Activated naive CD4-positive, alpha-beta T cell treated with anti-CD3 and anti-CD28 coated beads, Interleukin-2, amount 10 ng/mL, durations not matched to agents 7 days and 5 days (primary cell): ENCODE data around the gene CDK13.
A peak's percentile ranks its signal among the peaks of the same experiment; 100 is the strongest.

Experiments
- CTCF ChIA-PET: fragments of 350-600 bp; sonication (Branson Sonifier 250); formaldehyde crosslinking; loops from one replicate; lab custom pipeline; 2021; ENCODE audit warnings: antibody characterized with exemption; lab: Charles Lee
- DNase-seq: peaks from one replicate; pipeline ENCODE4 v3.0.0-alpha.2; 2020
- H3K27ac Mint-ChIP-seq: one replicate; pipeline ENCODE4 v1.8.0; 2021; ENCODE audit warnings: mild to moderate bottlenecking, moderate library complexity, mixed read lengths
- H3K27me3 Mint-ChIP-seq: one replicate; pipeline ENCODE4 v1.8.0; 2021; ENCODE audit warnings: mild to moderate bottlenecking, mixed read lengths
- H3K36me3 Mint-ChIP-seq: one replicate; pipeline ENCODE4 v1.8.0; 2021; ENCODE audit warnings: mixed read lengths
- H3K4me1 Mint-ChIP-seq: one replicate; pipeline ENCODE4 v1.8.0; 2021; ENCODE audit warnings: mixed read lengths
- H3K4me3 Mint-ChIP-seq: one replicate; pipeline ENCODE4 v1.8.0; 2021; ENCODE audit warnings: mild to moderate bottlenecking, moderate library complexity, mixed read lengths
- H3K9me3 Mint-ChIP-seq: one replicate; pipeline ENCODE4 v1.8.0; 2021; ENCODE audit warnings: mixed read lengths

The CDK13 gene

GRCh38 chr7:40008223-40008815, 58.3 kb downstream of the CDK13 start:
- peaks cover 22% of the 10 kb centered on the region for H3K36me3 Mint-ChIP-seq
- CTCF ChIA-PET: no interaction called here

DNA sequence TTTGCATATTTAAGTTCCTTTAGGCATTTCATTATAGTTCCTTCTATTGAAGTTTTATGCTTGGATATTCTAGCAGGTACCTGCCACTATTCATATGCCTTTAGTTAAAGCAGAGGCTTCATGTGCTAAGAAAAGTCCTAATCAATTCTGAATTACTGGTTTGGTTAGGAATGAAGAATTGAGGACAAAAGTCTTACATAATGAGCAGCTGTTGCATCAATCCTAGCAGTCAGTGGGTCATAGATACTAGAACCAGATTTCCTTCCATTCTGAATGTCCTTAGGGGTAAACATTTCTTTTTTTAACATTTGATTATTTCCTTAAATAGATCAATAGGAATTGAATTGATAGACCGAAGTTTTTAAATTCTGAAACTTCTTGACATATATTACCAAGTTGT, 59.2 kb downstream of the CDK13 start:
- DNase-seq: no peak
- no peak overlapping the region for H3K4me3 Mint-ChIP-seq
- H3K27me3 Mint-ChIP-seq: no peaks in the 10 kb centered on the region
- CTCF ChIA-PET: no interaction called here
- H3K27ac Mint-ChIP-seq: no peak overlapping the region
- H3K9me3 Mint-ChIP-seq: no peaks in the 10 kb centered on the region
- H3K36me3 Mint-ChIP-seq: peaks cover 18% of the 10 kb centered on the region
- H3K4me1 Mint-ChIP-seq: no peaks in the 10 kb centered on the region

More at GRCh38 chr7:40008223-40008815, 58.3 kb downstream of the CDK13 start:
- Mint-ChIP-seq H3K27me3 (no peaks in the 10 kb centered on the region), H3K4me3 (no peak overlapping the region), H3K27ac (no peak overlapping the region), H3K4me1 (no peaks in the 10 kb centered on the region), H3K9me3 (no peaks in the 10 kb centered on the region)
- no peak for DNase-seq

DNA sequence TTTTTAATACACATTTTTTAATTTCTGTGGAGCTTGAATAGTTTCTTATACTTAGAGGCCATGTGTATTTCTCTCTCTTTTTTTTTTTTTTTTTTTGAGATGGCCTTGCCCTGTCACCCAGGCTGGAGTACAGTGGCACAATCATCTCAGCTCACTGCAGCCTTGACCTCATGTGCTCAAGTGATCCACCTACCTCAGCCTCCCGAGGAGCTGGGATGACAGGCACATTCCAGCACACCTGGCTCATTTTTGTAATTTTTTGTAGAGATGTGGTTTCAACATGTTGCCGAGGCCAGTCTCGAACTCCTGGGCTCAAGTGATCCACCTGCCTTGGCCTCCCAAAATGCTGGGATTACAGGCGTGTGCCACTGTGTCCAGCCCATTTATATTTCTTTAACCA, 64.3 kb downstream of the CDK13 start:
- no peak overlapping the region for H3K27ac Mint-ChIP-seq
- no peak overlapping the region for H3K4me3 Mint-ChIP-seq
- peaks cover 8% of the 10 kb centered on the region for H3K4me1 Mint-ChIP-seq
- H3K36me3 Mint-ChIP-seq: peaks cover 14% of the 10 kb centered on the region
- CTCF ChIA-PET: interaction anchor here (1.3 kb wide), 1 partner anchor 118 kb away, joined by 4 read pairs; no protein-coding TSS in a partner anchor
- DNase-seq: no peak
- H3K9me3 Mint-ChIP-seq: no peaks in the 10 kb centered on the region
- no peaks in the 10 kb centered on the region for H3K27me3 Mint-ChIP-seq

- no peaks in the 10 kb centered on the region for H3K27me3 Mint-ChIP-seq
- no peak overlapping the region for H3K4me3 Mint-ChIP-seq
- no peak overlapping the region for H3K27ac Mint-ChIP-seq
- H3K36me3 Mint-ChIP-seq: peaks cover 9% of the 10 kb centered on the region
- H3K4me1 Mint-ChIP-seq: peaks cover 8% of the 10 kb centered on the region
- DNase-seq: no peak
- CTCF ChIA-PET: no interaction called here
- H3K9me3 Mint-ChIP-seq: no peaks in the 10 kb centered on the region
Observed at GRCh38 chr7:40015790-40016296, 65.8 kb downstream of the CDK13 start.

- Mint-ChIP-seq H3K9me3 (no peaks in the 10 kb centered on the region), H3K4me3 (no peak overlapping the region), H3K27me3 (no peaks in the 10 kb centered on the region), H3K4me1 (peaks cover 8% of the 10 kb centered on the region), H3K36me3 (peaks cover 16% of the 10 kb centered on the region), H3K27ac (no peak overlapping the region)
- DNase-seq: no peak
- CTCF ChIA-PET: interaction anchor here (0.6 kb wide), 1 partner anchor 33 kb away, joined by 3 read pairs; no protein-coding TSS in a partner anchor
Observed at GRCh38 chr7:40019558-40019957, 69.5 kb downstream of the CDK13 start.

DNA sequence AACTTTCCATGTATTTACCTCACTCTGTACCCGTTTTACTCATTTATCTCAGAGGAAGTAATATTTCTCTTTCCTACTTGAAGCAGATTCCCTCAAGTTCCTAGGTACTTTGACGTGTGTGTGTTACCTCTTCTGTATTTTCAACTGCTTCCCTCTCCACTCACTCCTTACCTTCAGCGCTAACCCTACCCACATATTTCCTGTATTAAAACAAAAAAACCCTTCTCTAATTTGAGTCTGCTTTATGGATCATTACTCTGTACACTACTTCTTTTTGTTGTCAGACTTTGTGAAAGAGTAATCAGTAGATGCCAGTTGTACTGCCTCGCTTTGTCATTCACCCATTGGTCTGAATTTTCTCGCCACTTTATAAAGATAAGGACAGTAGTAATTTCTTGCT, 74.0 kb downstream of the CDK13 start:
- Mint-ChIP-seq H3K9me3 (no peaks in the 10 kb centered on the region), H3K4me3 (no peak overlapping the region), H3K4me1 (no peaks in the 10 kb centered on the region), H3K27me3 (no peaks in the 10 kb centered on the region), H3K27ac (peak overlapping the region; percentile 25), H3K36me3 (peaks cover 22% of the 10 kb centered on the region)
- CTCF ChIA-PET: no interaction called here
- DNase-seq: no peak

DNA sequence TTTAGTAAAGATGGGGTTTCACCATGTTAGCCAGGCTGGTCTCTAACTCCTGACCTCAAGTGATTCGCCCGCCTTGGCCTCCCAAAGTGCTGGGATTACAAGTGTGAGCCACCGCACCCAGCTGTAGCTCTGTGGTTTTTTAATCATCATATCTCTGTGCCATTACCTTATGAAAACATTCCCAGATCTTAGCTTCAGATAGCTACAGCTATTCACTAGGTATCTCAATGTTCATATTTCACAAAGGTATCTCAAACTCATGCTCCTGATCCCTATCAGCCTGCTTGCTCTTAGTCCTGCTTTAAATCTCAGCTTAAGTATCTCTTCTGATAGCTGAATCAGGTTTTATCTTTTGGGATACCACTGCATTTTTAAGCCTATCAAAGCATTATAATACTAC, 74.8 kb downstream of the CDK13 start:
- H3K27ac Mint-ChIP-seq: no peak overlapping the region

DNA sequence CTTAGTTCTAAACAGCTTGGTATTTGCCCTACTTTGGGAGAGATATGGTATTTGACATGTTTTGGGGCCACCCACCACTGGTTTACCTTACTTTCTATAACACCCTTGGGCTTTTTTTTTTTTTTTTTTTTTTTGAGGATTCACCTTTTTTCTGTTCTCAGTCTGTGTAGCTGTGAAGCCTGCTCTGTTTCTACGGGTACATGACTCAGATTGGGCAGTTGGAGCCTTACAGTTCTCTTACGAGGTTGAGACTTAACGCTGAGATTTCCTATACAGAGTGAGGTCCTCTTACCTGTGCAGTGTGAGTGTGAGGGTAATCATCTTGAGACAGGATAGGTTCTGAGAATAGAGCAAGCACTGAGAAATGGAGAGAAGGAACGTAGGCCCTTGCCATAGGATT, 77.5 kb downstream of the CDK13 start:
- Mint-ChIP-seq H3K4me3 (no peak overlapping the region), H3K9me3 (no peaks in the 10 kb centered on the region), H3K27me3 (no peaks in the 10 kb centered on the region), H3K27ac (no peak overlapping the region), H3K4me1 (no peaks in the 10 kb centered on the region), H3K36me3 (peaks cover 34% of the 10 kb centered on the region)
- no peak for DNase-seq
- CTCF ChIA-PET: no interaction called here

More for the DNA sequence above, 74.8 kb downstream of the CDK13 start:
- H3K9me3 Mint-ChIP-seq: no peaks in the 10 kb centered on the region
- H3K27me3 Mint-ChIP-seq: no peaks in the 10 kb centered on the region
- H3K4me3 Mint-ChIP-seq: no peak overlapping the region
- CTCF ChIA-PET: no interaction called here
- H3K36me3 Mint-ChIP-seq: peaks cover 22% of the 10 kb centered on the region
- no peaks in the 10 kb centered on the region for H3K4me1 Mint-ChIP-seq
- DNase-seq: no peak

- CTCF ChIA-PET: no interaction called here
- no peaks in the 10 kb centered on the region for H3K4me1 Mint-ChIP-seq
- DNase-seq: no peak
- H3K4me3 Mint-ChIP-seq: no peak overlapping the region
- H3K9me3 Mint-ChIP-seq: peaks cover 4% of the 10 kb centered on the region
- no peak overlapping the region for H3K27ac Mint-ChIP-seq
- H3K27me3 Mint-ChIP-seq: no peaks in the 10 kb centered on the region
- peaks cover 26% of the 10 kb centered on the region for H3K36me3 Mint-ChIP-seq
Observed at GRCh38 chr7:40033826-40034225, 83.8 kb downstream of the CDK13 start.

GRCh38 chr7:40041456-40041855, 91.4 kb downstream of the CDK13 start:
- Mint-ChIP-seq H3K27me3 (no peaks in the 10 kb centered on the region), H3K9me3 (peaks cover 4% of the 10 kb centered on the region), H3K4me3 (no peak overlapping the region), H3K4me1 (no peaks in the 10 kb centered on the region), H3K27ac (no peak overlapping the region), H3K36me3 (peaks cover 12% of the 10 kb centered on the region)
- CTCF ChIA-PET: interaction anchor here (1.2 kb wide), 1 partner anchor 11 kb away, joined by 3 read pairs; no protein-coding TSS in a partner anchor
- DNase-seq: no peak

DNA sequence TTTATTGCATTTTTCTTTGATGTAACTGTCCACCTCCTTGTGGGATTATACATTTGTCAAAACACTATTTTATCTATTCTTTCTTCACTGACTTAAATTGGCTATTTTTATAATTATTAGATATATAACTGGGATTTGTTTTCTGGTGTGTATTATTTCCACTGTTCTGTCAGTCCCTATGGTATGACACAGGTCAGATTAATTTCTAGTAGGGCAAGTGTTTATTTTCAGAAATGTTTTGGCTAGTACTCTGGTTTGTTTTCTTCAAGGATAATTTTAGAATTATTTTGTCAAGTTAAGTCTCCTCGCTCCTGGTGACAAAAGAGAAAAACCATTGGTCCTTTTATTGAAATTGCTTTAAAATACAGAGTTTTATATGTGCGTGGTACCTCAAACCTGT, 93.1 kb downstream of the CDK13 start:
- CTCF ChIA-PET: no interaction called here
- H3K27ac Mint-ChIP-seq: no peak overlapping the region
- no peak for DNase-seq
- H3K9me3 Mint-ChIP-seq: no peaks in the 10 kb centered on the region
- H3K4me3 Mint-ChIP-seq: no peak overlapping the region
- no peaks in the 10 kb centered on the region for H3K27me3 Mint-ChIP-seq
- peaks cover 6% of the 10 kb centered on the region for H3K36me3 Mint-ChIP-seq
- no peaks in the 10 kb centered on the region for H3K4me1 Mint-ChIP-seq

GRCh38 chr7:40047661-40048060, 97.6 kb downstream of the CDK13 start:
- Mint-ChIP-seq H3K27me3 (no peaks in the 10 kb centered on the region), H3K4me1 (peaks cover 3% of the 10 kb centered on the region), H3K36me3 (peaks cover 9% of the 10 kb centered on the region), H3K4me3 (no peak overlapping the region), H3K9me3 (no peaks in the 10 kb centered on the region), H3K27ac (no peak overlapping the region)
- DNase-seq: no peak
- CTCF ChIA-PET: interaction anchor here (0.7 to 1.3 kb wide), 3 partner anchors 95 to 510 kb away, joined by 3 to 5 read pairs (median 4); no protein-coding TSS in a partner anchor

- DNase-seq: no peak
- Mint-ChIP-seq H3K9me3 (no peaks in the 10 kb centered on the region), H3K36me3 (peaks cover 17% of the 10 kb centered on the region), H3K27me3 (no peaks in the 10 kb centered on the region), H3K27ac (no peak overlapping the region), H3K4me1 (peaks cover 3% of the 10 kb centered on the region), H3K4me3 (no peak overlapping the region)
- CTCF ChIA-PET: interaction anchor here (1.5 to 1.7 kb wide), 2 partner anchors 161 to 477 kb away, joined by 4 to 6 read pairs; no protein-coding TSS in a partner anchor
Observed at GRCh38 chr7:40057292-40057691, 107.2 kb downstream of the CDK13 start.

- Mint-ChIP-seq H3K4me3 (no peak overlapping the region), H3K27me3 (no peaks in the 10 kb centered on the region), H3K27ac (no peak overlapping the region), H3K36me3 (peaks cover 20% of the 10 kb centered on the region), H3K9me3 (no peaks in the 10 kb centered on the region), H3K4me1 (no peaks in the 10 kb centered on the region)
- CTCF ChIA-PET: interaction anchor here (1.5 kb wide), 1 partner anchor 478 kb away, joined by 4 read pairs; no protein-coding TSS in a partner anchor
- no peak for DNase-seq
Observed at GRCh38 chr7:40058026-40058425, 108.0 kb downstream of the CDK13 start.

DNA sequence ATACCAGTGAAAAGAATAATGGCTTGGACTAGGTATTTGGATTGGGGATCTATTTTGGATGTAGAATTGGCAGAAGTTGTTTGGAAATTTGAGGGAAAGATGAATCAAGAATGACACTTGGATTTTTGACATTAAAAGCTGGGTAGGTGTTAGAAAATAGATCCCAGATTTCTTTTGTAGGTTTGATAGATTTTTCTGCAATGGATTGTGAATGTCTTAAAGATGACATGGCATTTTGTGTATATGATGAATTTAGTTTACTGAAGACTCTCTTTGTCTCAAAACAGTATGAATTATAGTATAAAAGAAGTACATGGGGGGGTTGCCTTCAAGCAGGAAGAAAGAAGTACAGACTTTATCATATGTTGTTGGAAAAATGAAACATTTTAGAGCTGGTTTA, 108.6 kb downstream of the CDK13 start:
- H3K4me3 Mint-ChIP-seq: no peak overlapping the region
- no peaks in the 10 kb centered on the region for H3K9me3 Mint-ChIP-seq
- H3K4me1 Mint-ChIP-seq: no peaks in the 10 kb centered on the region
- H3K36me3 Mint-ChIP-seq: peaks cover 22% of the 10 kb centered on the region
- H3K27ac Mint-ChIP-seq: no peak overlapping the region
- DNase-seq: no peak
- CTCF ChIA-PET: no interaction called here
- no peaks in the 10 kb centered on the region for H3K27me3 Mint-ChIP-seq
